22Rv1 (cell line): ENCODE measurements around the gene DMD.

Experiments used
- ZFX ChIP-seq: fragments of 450-650 bp; IDR thresholded peaks from 2 replicates; pipeline ENCODE4 v1.6.1; 2017; ENCODE audit warnings: antibody characterized with exemption, borderline replicate concordance
- TF ChIP-seq, protein P1 (sequence below): fragments of 450-650 bp; IDR thresholded peaks from 2 replicates; pipeline ENCODE4 v1.5.1; 2017; ENCODE audit warnings: mild to moderate bottlenecking

DNA sequence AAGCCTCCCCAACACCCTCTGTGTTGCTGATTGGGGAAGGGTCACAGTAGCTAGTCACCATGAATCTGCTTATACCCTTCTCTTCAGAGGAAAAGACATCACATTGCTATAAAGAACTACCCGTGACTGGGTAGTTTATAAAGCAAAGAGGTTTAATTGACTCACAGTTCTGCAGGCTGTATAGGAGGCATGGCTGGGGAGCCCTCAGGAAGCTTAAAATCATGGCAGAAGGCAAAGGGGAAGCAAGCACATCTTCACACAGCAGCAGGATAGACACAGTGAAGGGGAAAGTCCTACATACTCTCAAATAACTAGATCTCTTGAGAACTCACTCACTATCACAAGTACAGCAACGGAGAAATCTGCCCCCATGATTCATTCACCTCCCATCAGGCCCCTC is 1910.1 kb downstream of the DMD start:
- TF ChIP-seq, protein P1, sequence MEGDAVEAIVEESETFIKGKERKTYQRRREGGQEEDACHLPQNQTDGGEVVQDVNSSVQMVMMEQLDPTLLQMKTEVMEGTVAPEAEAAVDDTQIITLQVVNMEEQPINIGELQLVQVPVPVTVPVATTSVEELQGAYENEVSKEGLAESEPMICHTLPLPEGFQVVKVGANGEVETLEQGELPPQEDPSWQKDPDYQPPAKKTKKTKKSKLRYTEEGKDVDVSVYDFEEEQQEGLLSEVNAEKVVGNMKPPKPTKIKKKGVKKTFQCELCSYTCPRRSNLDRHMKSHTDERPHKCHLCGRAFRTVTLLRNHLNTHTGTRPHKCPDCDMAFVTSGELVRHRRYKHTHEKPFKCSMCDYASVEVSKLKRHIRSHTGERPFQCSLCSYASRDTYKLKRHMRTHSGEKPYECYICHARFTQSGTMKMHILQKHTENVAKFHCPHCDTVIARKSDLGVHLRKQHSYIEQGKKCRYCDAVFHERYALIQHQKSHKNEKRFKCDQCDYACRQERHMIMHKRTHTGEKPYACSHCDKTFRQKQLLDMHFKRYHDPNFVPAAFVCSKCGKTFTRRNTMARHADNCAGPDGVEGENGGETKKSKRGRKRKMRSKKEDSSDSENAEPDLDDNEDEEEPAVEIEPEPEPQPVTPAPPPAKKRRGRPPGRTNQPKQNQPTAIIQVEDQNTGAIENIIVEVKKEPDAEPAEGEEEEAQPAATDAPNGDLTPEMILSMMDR: no peak
- TF ChIP-seq ZFX: no peak
